Esophagus muscularis mucosa (tissue), 4 donors: ENCODE measurements around the gene KCNQ2.
"Not testable (repeated sequence)": the region's sequence is repeated elsewhere in the genome, so short reads cannot be mapped to it uniquely, and the experiment has no call there.

ENCODE experiments used
- EP300 ChIP-seq: sonication (generic); formaldehyde crosslinking; IDR thresholded peaks from one replicate; pipeline ENCODE4 v1.6.1; 2017; ENCODE audit warnings: antibody characterized with exemption
- POLR2A ChIP-seq: fragments of 450-650 bp; IDR thresholded peaks from one replicate; pipeline ENCODE4 v1.6.1; 2017; ENCODE audit warnings: antibody characterized with exemption, moderate library complexity, mild to moderate bottlenecking, low read depth
- POLR2AphosphoS5 ChIP-seq, 2 donors: sonication (generic); formaldehyde crosslinking; IDR thresholded peaks; one replicate each; pipeline ENCODE4 v1.6.1; 2017; ENCODE audit warnings: antibody characterized with exemption in 2 of 2
- TF ChIP-seq, protein P1 (sequence below), 3 experiments: fragments of 200-600 bp in 2 of 3; fragments of 450-650 bp in 1 of 3; sonication (generic) in 2 of 3; IDR thresholded peaks; one replicate each; pipeline ENCODE4 v1.5.1; 2017 to 2019; ENCODE audit warnings: antibody characterized with exemption in 3 of 3, mild to moderate bottlenecking in 2 of 3, moderate library complexity in 1 of 3

GRCh38 chr20:63479695-63480419, 7.4 kb upstream of the KCNQ2 start:
- not testable (repeated sequence) for TF ChIP-seq POLR2A; POLR2AphosphoS5 (IDR thresholded peaks at IDR 0.05); EP300
- TF ChIP-seq, protein P1, sequence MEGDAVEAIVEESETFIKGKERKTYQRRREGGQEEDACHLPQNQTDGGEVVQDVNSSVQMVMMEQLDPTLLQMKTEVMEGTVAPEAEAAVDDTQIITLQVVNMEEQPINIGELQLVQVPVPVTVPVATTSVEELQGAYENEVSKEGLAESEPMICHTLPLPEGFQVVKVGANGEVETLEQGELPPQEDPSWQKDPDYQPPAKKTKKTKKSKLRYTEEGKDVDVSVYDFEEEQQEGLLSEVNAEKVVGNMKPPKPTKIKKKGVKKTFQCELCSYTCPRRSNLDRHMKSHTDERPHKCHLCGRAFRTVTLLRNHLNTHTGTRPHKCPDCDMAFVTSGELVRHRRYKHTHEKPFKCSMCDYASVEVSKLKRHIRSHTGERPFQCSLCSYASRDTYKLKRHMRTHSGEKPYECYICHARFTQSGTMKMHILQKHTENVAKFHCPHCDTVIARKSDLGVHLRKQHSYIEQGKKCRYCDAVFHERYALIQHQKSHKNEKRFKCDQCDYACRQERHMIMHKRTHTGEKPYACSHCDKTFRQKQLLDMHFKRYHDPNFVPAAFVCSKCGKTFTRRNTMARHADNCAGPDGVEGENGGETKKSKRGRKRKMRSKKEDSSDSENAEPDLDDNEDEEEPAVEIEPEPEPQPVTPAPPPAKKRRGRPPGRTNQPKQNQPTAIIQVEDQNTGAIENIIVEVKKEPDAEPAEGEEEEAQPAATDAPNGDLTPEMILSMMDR (IDR thresholded peaks at IDR 0.05) = not testable (repeated sequence)
